Stomach (tissue), 9 donors: Measurements from ENCODE around the gene TBL3. TPM values are rescaled to one million over a fixed set of nuclear protein-coding genes. Genes with fewer than 3 reads are reported as not detected.

ENCODE experiments used
- DNase-seq, 2 donors: peaks; one replicate each; pipeline versions ENCODE4 v3.0.0 to v3.0.0-alpha.2; 2013 to 2019
- H3K27ac ChIP-seq, 5 donors: fragments of 200-600 bp in 4 of 5; sonication (generic) in 4 of 5; one replicate each; pipeline ENCODE4 v1.5.1; 2013 to 2019; ENCODE audit warnings: mild to moderate bottlenecking in 1 of 5, moderate library complexity in 1 of 5
- H3K27me3 ChIP-seq, 3 donors: fragments of 200-600 bp; sonication (generic); one replicate each; pipeline ENCODE4 v1.5.1; 2017 to 2019; ENCODE audit warnings: mixed run types in 1 of 3
- H3K36me3 ChIP-seq, 4 donors: fragments of 200-600 bp; sonication (generic); 1 replicate in 3 of 4; 2 replicates in 1 of 4; pipeline ENCODE4 v1.5.1; 2016 to 2019
- H3K4me1 ChIP-seq, 4 donors: fragments of 200-600 bp; sonication (generic); one replicate each; pipeline ENCODE4 v1.5.1; 2016 to 2019
- H3K4me3 ChIP-seq, 4 donors: fragments of 200-600 bp; sonication (generic) in 3 of 4; one replicate each; pipeline ENCODE4 v1.5.1; 2016 to 2019; ENCODE audit warnings: mild to moderate bottlenecking in 1 of 4
- H3K9me3 ChIP-seq, 4 donors: fragments of 200-600 bp; sonication (generic); one replicate each; pipeline ENCODE4 v1.5.1; 2016 to 2019
- EP300 ChIP-seq: sonication (generic); formaldehyde crosslinking; IDR thresholded peaks from one replicate; pipeline ENCODE4 v1.6.1; 2017; ENCODE audit warnings: antibody characterized with exemption
- POLR2A ChIP-seq, 4 donors: fragments of 450-650 bp; IDR thresholded peaks; one replicate each; pipeline ENCODE4 v1.6.1; 2016; ENCODE audit warnings: antibody characterized with exemption in 4 of 4, control low read depth in 2 of 4, mild to moderate bottlenecking in 1 of 4, moderate library complexity in 1 of 4
- POLR2AphosphoS5 ChIP-seq, 3 donors: sonication (generic); formaldehyde crosslinking; IDR thresholded peaks; one replicate each; pipeline ENCODE4 v1.6.1; 2016; ENCODE audit warnings: antibody characterized with exemption in 3 of 3
- WGBS, 5 donors: extraction: QIAGEN DNeasy Blood & Tissue Kit in 3 of 5; methylation state at CpG; one replicate each; pipeline versions ENCODE4 v1.1.5 to v1.1.7; 2013 to 2018; 5-methylcytosine and 5-hydroxymethylcytosine counted together
- intact Hi-C: fragments of 100-400 bp; cut with DNase I; formaldehyde crosslinking; loops from one replicate; pipeline ENCODE4 v1.15.1; 2023; ENCODE audit warnings: low total_unique reads
- polyA plus RNA-seq, 3 donors: library from polyadenylated mRNA; stranded (reverse); fragments of 200-250 nt; gene quantifications; one replicate each; pipeline ENCODE4 v1.2.3, GENCODE V29; 2013
- total RNA-seq, 5 donors: library from RNA; depleted of rRNA; stranded (reverse); fragments of >200 nt; gene quantifications; one replicate each; pipeline versions ENCODE4 v1.1.0 to v1.2.3, GENCODE V29; 2014 to 2016
- TF ChIP-seq, protein P1 (sequence below), 7 experiments: fragments of 450-650 bp in 4 of 7; fragments of 200-600 bp in 3 of 7; sonication (generic) in 3 of 7; IDR thresholded peaks; one replicate each; pipeline ENCODE4 v1.5.1; 2016 to 2019; ENCODE audit warnings: antibody characterized with exemption in 7 of 7, control low read depth in 2 of 7, mild to moderate bottlenecking in 1 of 7
- donor health status: healthy with polysubstance abuse.
- donor health status: Bipolar disorder and iron deficiency.
- donor health status: healthy.

TBL3 gene
- total and polyA plus RNA-seq, 8 donors, result 9.4 to 174 (median 40.8) TPM

DNA sequence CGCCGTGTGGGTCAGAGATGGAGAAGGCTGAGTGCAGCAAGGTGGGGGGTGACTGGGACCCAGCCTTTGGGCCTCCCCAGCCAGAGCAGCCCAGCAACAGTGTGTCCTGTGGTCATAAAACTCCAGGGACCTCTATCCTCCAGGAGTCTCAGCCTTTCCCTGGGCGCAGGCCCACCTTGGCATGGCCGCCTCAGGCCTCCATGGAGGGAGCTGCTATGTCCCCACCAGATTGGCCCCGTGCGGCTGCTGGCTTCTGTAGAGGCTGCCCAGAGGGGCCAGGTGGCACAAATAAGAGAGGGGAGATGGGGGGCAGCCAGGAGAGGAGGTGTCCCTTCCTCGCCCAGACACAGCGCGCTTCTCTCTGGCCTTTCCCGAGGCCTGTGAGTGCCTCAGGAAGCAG lies 15.3 kb downstream of the TBL3 start:
- no peak for DNase-seq
- intact Hi-C loops, result no loop called here
- Histone ChIP-seq H3K4me1 (peaks cover 41 to 67% (median 66%) of the 10 kb centered on the region in 4 donors), H3K36me3 (peaks cover 14 to 23% (median 21%) of the 10 kb centered on the region in 4 donors), H3K27me3 (peaks cover 7 to 56% (median 35%) of the 10 kb centered on the region in 3 donors), H3K9me3 (no peaks in the 10 kb centered on the region), H3K27ac (no peak overlapping the region), H3K4me3 (no peak overlapping the region)
- 91 to 96% (median 94%) methylated on average over 10 of the region's 10 CpGs for whole genome bisulfite sequencing, 5 donors
- no peak for TF ChIP-seq POLR2AphosphoS5 (IDR thresholded peaks at IDR 0.05)
- TF ChIP-seq EP300, result no peak
- TF ChIP-seq, protein P1, sequence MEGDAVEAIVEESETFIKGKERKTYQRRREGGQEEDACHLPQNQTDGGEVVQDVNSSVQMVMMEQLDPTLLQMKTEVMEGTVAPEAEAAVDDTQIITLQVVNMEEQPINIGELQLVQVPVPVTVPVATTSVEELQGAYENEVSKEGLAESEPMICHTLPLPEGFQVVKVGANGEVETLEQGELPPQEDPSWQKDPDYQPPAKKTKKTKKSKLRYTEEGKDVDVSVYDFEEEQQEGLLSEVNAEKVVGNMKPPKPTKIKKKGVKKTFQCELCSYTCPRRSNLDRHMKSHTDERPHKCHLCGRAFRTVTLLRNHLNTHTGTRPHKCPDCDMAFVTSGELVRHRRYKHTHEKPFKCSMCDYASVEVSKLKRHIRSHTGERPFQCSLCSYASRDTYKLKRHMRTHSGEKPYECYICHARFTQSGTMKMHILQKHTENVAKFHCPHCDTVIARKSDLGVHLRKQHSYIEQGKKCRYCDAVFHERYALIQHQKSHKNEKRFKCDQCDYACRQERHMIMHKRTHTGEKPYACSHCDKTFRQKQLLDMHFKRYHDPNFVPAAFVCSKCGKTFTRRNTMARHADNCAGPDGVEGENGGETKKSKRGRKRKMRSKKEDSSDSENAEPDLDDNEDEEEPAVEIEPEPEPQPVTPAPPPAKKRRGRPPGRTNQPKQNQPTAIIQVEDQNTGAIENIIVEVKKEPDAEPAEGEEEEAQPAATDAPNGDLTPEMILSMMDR (IDR thresholded peaks at IDR 0.05), result no peak
- no peak for TF ChIP-seq POLR2A (IDR thresholded peaks at IDR 0.05)

DNA sequence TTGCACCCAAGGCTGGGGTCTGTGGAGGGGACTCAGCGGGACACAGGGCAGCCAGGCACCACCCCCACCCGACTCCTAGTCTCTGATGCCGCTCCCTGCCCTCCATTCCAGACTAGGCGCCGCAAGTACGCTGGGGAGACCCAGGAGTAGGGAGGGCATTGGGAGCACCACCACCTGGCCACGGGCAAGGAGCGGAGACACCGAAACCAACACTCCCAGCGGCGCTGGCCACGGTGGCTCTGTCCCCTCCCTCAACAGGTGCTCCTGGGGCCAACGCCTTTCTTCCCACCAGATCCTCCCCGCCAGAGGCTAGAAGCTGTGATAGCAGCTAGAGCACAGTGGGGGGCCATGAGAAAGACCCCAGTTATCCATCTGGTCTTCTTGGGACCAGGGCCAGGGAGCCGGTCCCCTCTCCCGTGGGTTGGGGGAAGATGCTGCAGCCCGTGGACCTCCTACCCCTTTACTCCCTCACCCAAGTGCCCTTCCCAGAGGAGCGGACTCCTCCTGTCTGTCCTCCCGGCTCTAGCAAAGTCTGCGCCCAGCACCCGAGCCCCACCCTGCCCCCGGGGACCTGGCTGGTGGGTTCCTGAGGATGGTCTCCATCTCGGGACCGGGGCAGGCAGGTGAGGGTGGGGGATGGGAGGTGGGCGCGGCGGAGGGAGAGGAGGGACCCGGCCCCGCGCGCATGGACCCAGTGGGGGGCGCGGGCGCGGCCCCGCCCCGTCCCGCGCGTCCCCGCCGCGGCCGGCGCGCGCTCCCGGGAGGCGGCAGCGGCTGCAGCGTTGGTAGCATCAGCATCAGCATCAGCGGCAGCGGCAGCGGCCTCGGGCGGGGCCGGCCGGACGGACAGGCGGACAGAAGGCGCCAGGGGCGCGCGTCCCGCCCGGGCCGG lies 17.6 kb downstream of the TBL3 start, which contains the start of gene SYNGR3:
Gene SYNGR3 (plus strand): TSS at position 762 of the 892 bp plus-strand sequence. CDS start 133 bp downstream, outside the sequence.
- H3K27ac ChIP-seq, result peak within 1 kb of the TSS in 3 of 5 donors; percentile 23 to 71 (median 44)
- no peaks in the 10 kb centered on the region for H3K9me3 ChIP-seq
- DNase-seq, result no peak
- peaks cover 14 to 23% (median 21%) of the 10 kb centered on the region in 4 donors for H3K36me3 ChIP-seq
- peaks cover 7 to 53% (median 35%) of the 10 kb centered on the region in 3 donors for H3K27me3 ChIP-seq
- intact Hi-C loops, result no loop called here
- H3K4me3 ChIP-seq, result peak within 1 kb of the TSS; percentile 19 to 38 (median 32)
- peaks cover 37 to 60% (median 58%) of the 10 kb centered on the region in 4 donors for H3K4me1 ChIP-seq
- 2 to 13% (median 4%) methylated on average over 20 to 67 of the region's 67 CpGs for WGBS, 5 donors
- no peak for TF ChIP-seq POLR2A (IDR thresholded peaks at IDR 0.05)
- TF ChIP-seq POLR2AphosphoS5 (IDR thresholded peaks at IDR 0.05), result no peak
- no peak for TF ChIP-seq EP300

DNA sequence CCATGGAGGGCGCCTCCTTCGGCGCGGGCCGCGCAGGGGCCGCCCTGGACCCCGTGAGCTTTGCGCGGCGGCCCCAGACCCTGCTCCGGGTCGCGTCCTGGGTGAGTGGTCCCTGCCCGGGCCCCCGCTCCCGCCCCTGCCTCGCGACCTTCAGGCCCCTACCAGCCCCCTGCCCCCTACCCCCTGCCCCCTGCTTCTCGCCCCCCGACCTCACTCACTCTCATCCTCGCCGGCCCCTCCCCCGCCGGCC lies 18.2 kb downstream of the TBL3 start:
- peaks cover 14 to 23% (median 21%) of the 10 kb centered on the region in 4 donors for H3K36me3 ChIP-seq
- H3K27ac ChIP-seq, result peak overlapping the region in 1 of 5 donors; percentile 44
- H3K27me3 ChIP-seq, result peaks cover 7 to 53% (median 35%) of the 10 kb centered on the region in 3 donors
- no peak for TF ChIP-seq POLR2A (IDR thresholded peaks at IDR 0.05)
- no peak for TF ChIP-seq EP300
- no peak for TF ChIP-seq POLR2AphosphoS5 (IDR thresholded peaks at IDR 0.05)
- TF ChIP-seq, protein P1 (IDR thresholded peaks at IDR 0.05), result no peak
- H3K4me1 ChIP-seq, result peaks cover 31 to 54% (median 52%) of the 10 kb centered on the region in 4 donors
- peak overlapping the region; percentile 19 to 38 (median 32) for H3K4me3 ChIP-seq
- no peak for DNase-seq
- intact Hi-C loops, result no loop called here
- WGBS, 5 donors, result 0 to 5% (median 0%) methylated on average over 2 to 22 of the region's 25 CpGs
- no peaks in the 10 kb centered on the region for H3K9me3 ChIP-seq

DNA sequence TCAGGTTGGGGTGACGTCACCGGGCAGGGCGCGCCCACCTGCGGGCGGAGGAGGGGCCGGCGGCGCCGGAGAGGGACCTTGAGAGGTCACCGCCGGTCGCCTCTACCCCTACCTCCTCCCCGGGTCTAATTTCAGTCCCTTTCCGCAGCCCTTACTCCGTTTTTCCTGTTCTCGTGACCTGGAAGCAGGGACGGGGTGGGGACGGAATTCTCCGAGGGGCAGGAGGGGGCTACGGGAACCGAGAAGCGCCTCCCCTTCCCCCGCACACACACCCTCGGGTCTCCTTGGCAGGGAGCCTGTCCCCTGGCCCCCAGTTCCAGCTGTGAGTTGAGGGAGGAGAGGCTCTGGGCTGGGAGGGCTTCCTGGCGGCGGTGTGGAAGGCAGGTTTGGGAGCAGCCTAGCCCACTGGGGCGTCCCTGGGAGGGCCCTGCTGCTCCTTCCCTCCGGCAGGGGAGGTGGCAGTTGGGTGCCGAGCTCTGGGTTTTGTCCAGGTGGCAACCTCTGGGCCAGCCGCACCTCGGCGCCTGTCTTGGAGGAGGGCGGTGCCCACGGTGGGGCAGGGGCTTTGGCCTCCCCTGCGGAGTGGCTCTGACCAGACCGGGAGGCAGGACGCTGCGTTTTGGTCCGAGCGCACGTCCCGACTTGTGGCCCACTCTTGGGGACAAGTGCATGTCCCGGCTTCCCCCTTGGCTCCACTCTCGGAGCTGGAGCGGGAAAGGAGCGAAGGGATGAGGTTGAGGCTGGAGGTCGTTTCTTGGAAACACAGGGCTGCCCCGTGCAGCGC lies 18.7 kb downstream of the TBL3 start:
- DNase-seq, result peak; percentile 60 to 83
- H3K27ac ChIP-seq, result peak overlapping the region in 3 of 5 donors; percentile 23 to 71 (median 44)
- peak overlapping the region; percentile 19 to 38 (median 32) for H3K4me3 ChIP-seq
- intact Hi-C loops, result no loop called here
- no peaks in the 10 kb centered on the region for H3K9me3 ChIP-seq
- TF ChIP-seq, protein P1 (IDR thresholded peaks at IDR 0.05), result no peak
- TF ChIP-seq POLR2AphosphoS5 (IDR thresholded peaks at IDR 0.05), result no peak
- TF ChIP-seq EP300, result no peak
- no peak for TF ChIP-seq POLR2A (IDR thresholded peaks at IDR 0.05)
- WGBS, 5 donors, result 0 to 4% (median 3%) methylated on average over 31 to 50 of the region's 50 CpGs
- peaks cover 27 to 49% (median 47%) of the 10 kb centered on the region in 4 donors for H3K4me1 ChIP-seq
- H3K27me3 ChIP-seq, result peaks cover 7 to 53% (median 35%) of the 10 kb centered on the region in 3 donors
- H3K36me3 ChIP-seq, result peaks cover 13 to 19% (median 19%) of the 10 kb centered on the region in 4 donors
